Measurements from ENCODE around the gene ZNF335. TPM values are rescaled to one million over a fixed set of nuclear protein-coding genes. Genes with fewer than 3 reads are reported as not detected.

ZNF335 gene
- total and polyA plus RNA-seq, 2 of the 13 experiments (the other 11 are each of a cell fraction or from before 2014, with no cell fraction given) = 9.7 to 13.7 TPM

DNA sequence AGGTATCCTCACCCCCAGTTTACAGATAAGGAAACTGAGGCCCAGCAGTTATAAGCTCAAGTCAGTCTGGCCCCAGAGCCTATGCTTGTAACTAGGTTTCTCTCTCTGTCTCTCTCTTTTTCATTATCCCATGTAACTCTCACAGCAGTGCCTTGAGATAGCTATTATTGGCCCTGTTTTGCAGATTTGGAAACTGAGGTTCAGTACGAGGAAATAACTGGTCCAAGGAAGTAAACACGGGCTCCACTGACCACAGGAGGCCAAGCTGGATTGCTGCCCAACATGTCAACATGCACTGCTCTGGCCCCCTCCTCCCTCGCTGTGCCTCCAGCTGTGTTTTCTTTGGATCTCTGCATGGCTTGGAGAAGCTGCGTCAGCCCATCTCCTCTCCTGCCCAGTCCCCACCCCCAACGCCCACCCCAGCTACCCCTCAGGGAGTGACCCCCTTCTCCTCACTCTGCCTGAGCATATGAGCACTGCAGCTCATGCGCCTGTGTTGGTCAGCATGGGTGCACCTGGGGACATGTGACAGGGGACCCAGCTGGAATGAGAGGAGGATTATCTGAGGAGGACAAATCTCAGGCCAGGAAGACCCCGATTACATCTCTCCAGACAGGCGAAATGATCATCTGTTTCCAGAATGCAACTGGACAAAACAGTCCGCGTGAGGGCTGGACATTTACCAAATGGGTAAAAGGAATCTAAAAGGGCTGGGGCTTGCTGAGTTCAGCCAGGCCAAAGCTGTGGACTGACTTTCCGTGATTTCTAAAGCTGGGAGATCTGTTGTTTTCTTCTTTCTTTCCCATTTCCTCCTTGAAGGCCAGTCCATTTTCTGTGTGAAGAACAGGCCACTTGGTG, 52.2 kb downstream of the ZNF335 start (continued):
- TF ChIP-seq, protein P1, sequence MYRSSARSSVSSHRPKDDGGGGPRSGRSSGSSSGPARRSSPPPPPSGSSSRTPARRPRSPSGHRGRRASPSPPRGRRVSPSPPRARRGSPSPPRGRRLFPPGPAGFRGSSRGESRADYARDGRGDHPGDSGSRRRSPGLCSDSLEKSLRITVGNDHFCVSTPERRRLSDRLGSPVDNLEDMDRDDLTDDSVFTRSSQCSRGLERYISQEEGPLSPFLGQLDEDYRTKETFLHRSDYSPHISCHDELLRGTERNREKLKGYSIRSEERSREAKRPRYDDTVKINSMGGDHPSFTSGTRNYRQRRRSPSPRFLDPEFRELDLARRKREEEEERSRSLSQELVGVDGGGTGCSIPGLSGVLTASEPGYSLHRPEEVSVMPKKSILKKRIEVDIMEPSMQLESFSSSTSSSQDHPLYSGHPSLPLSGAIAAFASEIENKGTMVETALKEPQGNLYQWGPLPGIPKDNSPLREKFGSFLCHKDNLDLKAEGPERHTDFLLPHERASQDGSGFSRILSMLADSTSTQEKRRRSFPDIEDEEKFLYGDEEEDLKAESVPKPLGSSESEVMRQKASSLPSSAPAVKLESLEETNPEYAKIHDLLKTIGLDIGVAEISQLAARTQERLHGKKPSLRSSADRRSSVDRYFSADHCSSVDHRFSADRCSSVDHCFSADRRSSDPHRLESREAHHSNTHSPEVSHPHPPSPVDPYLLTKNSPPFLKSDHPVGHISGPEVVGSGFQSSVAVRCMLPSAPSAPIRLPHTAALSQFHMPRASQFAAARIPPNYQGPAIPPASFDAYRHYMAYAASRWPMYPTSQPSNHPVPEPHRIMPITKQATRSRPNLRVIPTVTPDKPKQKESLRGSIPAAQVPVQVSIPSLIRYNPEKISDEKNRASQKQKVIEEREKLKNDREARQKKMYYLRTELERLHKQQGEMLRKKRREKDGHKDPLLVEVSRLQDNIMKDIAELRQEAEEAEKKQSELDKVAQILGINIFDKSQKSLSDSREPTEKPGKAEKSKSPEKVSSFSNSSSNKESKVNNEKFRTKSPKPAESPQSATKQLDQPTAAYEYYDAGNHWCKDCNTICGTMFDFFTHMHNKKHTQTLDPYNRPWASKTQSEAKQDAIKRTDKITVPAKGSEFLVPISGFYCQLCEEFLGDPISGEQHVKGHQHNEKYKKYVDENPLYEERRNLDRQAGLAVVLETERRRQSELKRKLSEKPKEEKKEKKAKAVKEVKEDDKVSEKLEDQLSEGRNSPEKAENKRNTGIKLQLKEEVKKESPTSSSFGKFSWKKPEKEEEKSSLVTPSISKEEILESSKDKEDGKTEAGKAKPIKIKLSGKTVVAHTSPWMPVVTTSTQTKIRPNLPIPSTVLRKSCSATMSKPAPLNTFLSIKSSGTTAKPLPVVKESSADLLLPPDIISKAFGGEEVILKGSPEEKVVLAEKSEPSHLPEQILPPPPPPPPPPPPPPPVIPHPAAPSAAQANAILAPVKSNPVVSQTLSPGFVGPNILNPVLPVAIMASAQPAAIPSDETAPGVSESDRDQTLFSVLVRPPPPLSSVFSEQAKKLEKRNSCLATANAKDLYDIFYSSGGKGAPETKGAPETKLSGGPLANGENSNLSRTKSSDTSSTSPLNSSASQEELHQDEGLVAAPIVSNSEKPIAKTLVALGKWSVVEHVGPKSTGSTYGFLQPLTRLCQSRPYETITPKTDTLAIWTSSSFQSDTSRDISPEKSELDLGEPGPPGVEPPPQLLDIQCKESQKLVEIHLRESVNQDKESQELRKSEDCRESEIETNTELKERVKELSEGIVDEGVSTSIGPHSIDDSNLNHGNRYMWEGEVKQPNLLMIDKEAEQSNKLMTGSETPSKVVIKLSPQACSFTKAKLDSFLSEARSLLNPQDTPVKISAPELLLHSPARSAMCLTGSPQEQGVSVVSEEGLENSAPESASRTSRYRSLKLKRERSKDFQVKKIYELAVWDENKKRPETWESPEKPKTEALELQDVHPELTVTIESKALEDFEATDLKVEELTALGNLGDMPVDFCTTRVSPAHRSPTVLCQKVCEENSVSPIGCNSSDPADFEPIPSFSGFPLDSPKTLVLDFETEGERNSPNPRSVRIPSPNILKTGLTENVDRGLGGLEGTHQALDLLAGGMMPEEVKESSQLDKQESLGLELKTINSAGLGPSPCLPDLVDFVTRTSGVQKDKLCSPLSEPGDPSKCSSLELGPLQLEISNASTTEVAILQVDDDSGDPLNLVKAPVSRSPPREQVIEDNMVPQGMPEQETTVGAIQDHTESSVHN (CRISPR knock-in tag; IDR thresholded peaks at IDR 0.05) = no peak
- TF ChIP-seq ZNF841 (CRISPR knock-in tag; IDR thresholded peaks at IDR 0.05; ENCODE audit: borderline replicate concordance) = no peak
- TF ChIP-seq, protein P2, sequence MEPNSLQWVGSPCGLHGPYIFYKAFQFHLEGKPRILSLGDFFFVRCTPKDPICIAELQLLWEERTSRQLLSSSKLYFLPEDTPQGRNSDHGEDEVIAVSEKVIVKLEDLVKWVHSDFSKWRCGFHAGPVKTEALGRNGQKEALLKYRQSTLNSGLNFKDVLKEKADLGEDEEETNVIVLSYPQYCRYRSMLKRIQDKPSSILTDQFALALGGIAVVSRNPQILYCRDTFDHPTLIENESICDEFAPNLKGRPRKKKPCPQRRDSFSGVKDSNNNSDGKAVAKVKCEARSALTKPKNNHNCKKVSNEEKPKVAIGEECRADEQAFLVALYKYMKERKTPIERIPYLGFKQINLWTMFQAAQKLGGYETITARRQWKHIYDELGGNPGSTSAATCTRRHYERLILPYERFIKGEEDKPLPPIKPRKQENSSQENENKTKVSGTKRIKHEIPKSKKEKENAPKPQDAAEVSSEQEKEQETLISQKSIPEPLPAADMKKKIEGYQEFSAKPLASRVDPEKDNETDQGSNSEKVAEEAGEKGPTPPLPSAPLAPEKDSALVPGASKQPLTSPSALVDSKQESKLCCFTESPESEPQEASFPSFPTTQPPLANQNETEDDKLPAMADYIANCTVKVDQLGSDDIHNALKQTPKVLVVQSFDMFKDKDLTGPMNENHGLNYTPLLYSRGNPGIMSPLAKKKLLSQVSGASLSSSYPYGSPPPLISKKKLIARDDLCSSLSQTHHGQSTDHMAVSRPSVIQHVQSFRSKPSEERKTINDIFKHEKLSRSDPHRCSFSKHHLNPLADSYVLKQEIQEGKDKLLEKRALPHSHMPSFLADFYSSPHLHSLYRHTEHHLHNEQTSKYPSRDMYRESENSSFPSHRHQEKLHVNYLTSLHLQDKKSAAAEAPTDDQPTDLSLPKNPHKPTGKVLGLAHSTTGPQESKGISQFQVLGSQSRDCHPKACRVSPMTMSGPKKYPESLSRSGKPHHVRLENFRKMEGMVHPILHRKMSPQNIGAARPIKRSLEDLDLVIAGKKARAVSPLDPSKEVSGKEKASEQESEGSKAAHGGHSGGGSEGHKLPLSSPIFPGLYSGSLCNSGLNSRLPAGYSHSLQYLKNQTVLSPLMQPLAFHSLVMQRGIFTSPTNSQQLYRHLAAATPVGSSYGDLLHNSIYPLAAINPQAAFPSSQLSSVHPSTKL (CRISPR knock-in tag; IDR thresholded peaks at IDR 0.05) = peak; percentile 59; the same call in 1 of the 2 replicates
- no peak for TF ChIP-seq ZNF101 (CRISPR knock-in tag; IDR thresholded peaks at IDR 0.05; ENCODE audit: borderline replicate concordance, low read depth)
- TF ChIP-seq KLF9 (CRISPR knock-in tag; IDR thresholded peaks at IDR 0.05; ENCODE audit: low read depth) = no peak
- 0 out of 2 replicates have a peak, but pooled peaks have one; percentile 16 for TF ChIP-seq SP4 (CRISPR knock-in tag; IDR thresholded peaks at IDR 0.05)
- TF ChIP-seq RARA (CRISPR knock-in tag; IDR thresholded peaks at IDR 0.05) = peak; percentile 53
- TF ChIP-seq CHD2 (IDR thresholded peaks at IDR 0.05; ENCODE audit: low read depth, low read length) = no peak
- no peak for TF ChIP-seq SP5 (CRISPR knock-in tag; IDR thresholded peaks at IDR 0.05; ENCODE audit: borderline replicate concordance, low read depth)
- TF ChIP-seq, protein P3, sequence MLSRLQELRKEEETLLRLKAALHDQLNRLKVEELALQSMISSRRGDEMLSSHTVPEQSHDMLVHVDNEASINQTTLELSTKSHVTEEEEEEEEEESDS (CRISPR knock-in tag; IDR thresholded peaks at IDR 0.05; ENCODE audit: borderline replicate concordance) = no peak
- TF ChIP-seq REPIN1 (CRISPR knock-in tag; IDR thresholded peaks at IDR 0.05; ENCODE audit: borderline replicate concordance, low read depth) = no peak
- TF ChIP-seq ZFP1 (CRISPR knock-in tag; IDR thresholded peaks at IDR 0.05) = no peak; the same call in 1 of the 2 replicates
- TF ChIP-seq GFI1 (CRISPR knock-in tag; IDR thresholded peaks at IDR 0.05; ENCODE audit: borderline replicate concordance) = 0 out of 2 replicates have a peak, but pooled peaks have one; percentile 8
- TF ChIP-seq ZC3H4 (CRISPR knock-in tag; IDR thresholded peaks at IDR 0.05; ENCODE audit: borderline replicate concordance) = no peak
- TF ChIP-seq ARNT (IDR thresholded peaks at IDR 0.05) = no peak
- TF ChIP-seq, protein P4, sequence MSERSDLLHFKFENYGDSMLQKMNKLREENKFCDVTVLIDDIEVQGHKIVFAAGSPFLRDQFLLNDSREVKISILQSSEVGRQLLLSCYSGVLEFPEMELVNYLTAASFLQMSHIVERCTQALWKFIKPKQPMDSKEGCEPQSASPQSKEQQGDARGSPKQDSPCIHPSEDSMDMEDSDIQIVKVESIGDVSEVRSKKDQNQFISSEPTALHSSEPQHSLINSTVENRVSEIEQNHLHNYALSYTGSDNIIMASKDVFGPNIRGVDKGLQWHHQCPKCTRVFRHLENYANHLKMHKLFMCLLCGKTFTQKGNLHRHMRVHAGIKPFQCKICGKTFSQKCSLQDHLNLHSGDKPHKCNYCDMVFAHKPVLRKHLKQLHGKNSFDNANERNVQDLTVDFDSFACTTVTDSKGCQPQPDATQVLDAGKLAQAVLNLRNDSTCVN (CRISPR knock-in tag; IDR thresholded peaks at IDR 0.05; ENCODE audit: borderline replicate concordance) = peak; percentile 62; the same call in 1 of the 2 replicates

All from HepG2 (cell line).